ENCODE measurements around the gene UBE2J2.
A peak's percentile ranks its signal among the peaks of the same experiment; 100 is the strongest.

UBE2J2 gene

GRCh38 chr1:1240822-1241587 is 32.6 kb downstream of the UBE2J2 start:
- DNase-seq (ENCODE audit: low read depth, low spot score) = no peak

GRCh38 chr1:1240348-1240732 is 33.3 kb downstream of the UBE2J2 start:
- DNase-seq (ENCODE audit: low read depth, low spot score) = no peak

GRCh38 chr1:1239614-1240347 is 33.9 kb downstream of the UBE2J2 start:
- DNase-seq (ENCODE audit: low read depth, low spot score) = no peak

GRCh38 chr1:1239227-1239613 is 34.4 kb downstream of the UBE2J2 start:
- no peak for DNase-seq (ENCODE audit: low read depth, low spot score)

GRCh38 chr1:1238702-1239178 is 34.9 kb downstream of the UBE2J2 start:
- no peak for DNase-seq (ENCODE audit: low read depth, low spot score)

GRCh38 chr1:1237874-1238701 is 35.6 kb downstream of the UBE2J2 start:
- no peak for DNase-seq (ENCODE audit: low read depth, low spot score)

GRCh38 chr1:1236945-1237873 is 36.4 kb downstream of the UBE2J2 start:
- no peak for DNase-seq (ENCODE audit: low read depth, low spot score)

GRCh38 chr1:1236176-1236763 is 37.4 kb downstream of the UBE2J2 start:
- DNase-seq (ENCODE audit: low read depth, low spot score) = no peak

- DNase-seq (ENCODE audit: low read depth, low spot score) = no peak
Observed at GRCh38 chr1:1235016-1235744, 38.5 kb downstream of the UBE2J2 start.

GRCh38 chr1:1234180-1234808 is 39.4 kb downstream of the UBE2J2 start:
- DNase-seq (ENCODE audit: low read depth, low spot score) = no peak

- no peak for DNase-seq (ENCODE audit: low read depth, low spot score)
Observed at GRCh38 chr1:1233567-1233892, 40.1 kb downstream of the UBE2J2 start.

- no peak for DNase-seq (ENCODE audit: low read depth, low spot score)
Observed at GRCh38 chr1:1232796-1233566, 40.7 kb downstream of the UBE2J2 start.

GRCh38 chr1:1232208-1232795 is 41.4 kb downstream of the UBE2J2 start, which contains the start of gene B3GALT6:
Gene B3GALT6, plus strand, starts transcription at chr1:1232237. Its CDS starts 42 bp downstream, at chr1:1232279.
- DNase-seq (ENCODE audit: low read depth, low spot score) = no peak

- DNase-seq (ENCODE audit: low read depth, low spot score) = peak; percentile 93
Observed at GRCh38 chr1:1231400-1232207, 42.0 kb downstream of the UBE2J2 start, which contains the start of gene SDF4. Gene SDF4, minus strand, starts transcription at chr1:1232001. Its CDS starts 3,229 bp downstream, at chr1:1228772.

GRCh38 chr1:1230656-1231399 is 42.8 kb downstream of the UBE2J2 start:
- no peak for DNase-seq (ENCODE audit: low read depth, low spot score)

- DNase-seq (ENCODE audit: low read depth, low spot score) = no peak
Observed at GRCh38 chr1:1229770-1230169, 43.9 kb downstream of the UBE2J2 start.

Measured in activated naive CD8-positive, alpha-beta T cell treated with anti-CD3 and anti-CD28 coated beads, Interleukin-2, amount 50 U/mL, for 16 hours (primary cell).